ENCODE results near the gene HSPD1.

DNA sequence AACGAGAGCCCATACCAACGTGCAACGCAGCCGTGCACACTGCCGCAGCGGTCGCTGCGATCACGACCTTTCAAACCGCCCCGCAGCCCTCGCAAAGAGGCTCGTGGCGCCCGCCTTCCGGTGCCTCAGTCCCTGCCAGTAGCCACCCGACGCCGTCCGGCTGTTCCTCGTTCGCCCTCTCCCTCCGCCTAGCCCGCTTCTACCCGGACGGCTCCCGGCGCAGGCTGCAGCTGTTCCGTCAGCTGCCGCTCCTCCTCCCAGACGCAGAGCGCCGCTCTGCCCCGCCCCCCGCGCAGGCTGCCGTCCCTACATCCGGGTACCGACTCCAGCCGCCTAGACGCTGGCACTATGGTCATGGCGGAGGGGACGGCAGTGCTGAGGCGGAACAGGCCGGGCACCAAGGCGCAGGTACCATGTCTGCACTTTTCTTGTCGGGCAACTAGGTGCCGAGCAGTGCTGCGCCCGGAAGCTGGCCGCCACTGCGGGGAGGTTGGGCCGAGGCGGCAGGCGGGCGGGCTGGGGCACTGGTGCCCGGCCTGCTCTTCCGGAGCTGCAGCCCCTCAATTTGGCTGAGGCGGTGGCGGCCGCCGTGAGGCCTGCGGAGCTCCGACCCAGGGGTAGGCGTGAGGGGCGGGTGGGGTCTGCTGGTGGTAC lies 16.2 kb upstream of the HSPD1 start, which contains the start of gene MOB4:
- TF ChIP-seq CTCF (IDR thresholded peaks at IDR 0.05; ENCODE audit: low read length) = no peak
- TF ChIP-seq EZH2 (optimal IDR thresholded peaks at IDR 0.05; ENCODE audit: low read depth, low read length) = no peak
- no peak for TF ChIP-seq EZH2phosphoT487 (IDR thresholded peaks at IDR 0.05; ENCODE audit: low read length)
